Adipose tissue (tissue), 3 donors: ENCODE measurements around the gene MRGPRX1. TPM values are rescaled to one million over a fixed set of nuclear protein-coding genes. Genes with fewer than 3 reads are reported as not detected.
"Not testable (repeated sequence)": the region's sequence is repeated elsewhere in the genome, so short reads cannot be mapped to it uniquely, and the experiment has no call there.

Experiments used
- H3K27ac ChIP-seq: one replicate; pipeline ENCODE4 v1.5.1; 2013; ENCODE audit warnings: low read depth, low read length
- WGBS, 3 donors: extraction: QIAGEN DNeasy Blood & Tissue Kit; methylation state at CpG; one replicate each; pipeline ENCODE4 v1.1.7; 2013; 5-methylcytosine and 5-hydroxymethylcytosine counted together
- polyA plus RNA-seq, 3 donors: library from polyadenylated mRNA; stranded (reverse); fragments of 200-250 nt; gene quantifications; one replicate each; pipeline ENCODE4 v1.2.3, GENCODE V29; 2013
- donor health status: healthy with polysubstance abuse.
- donor health status: Bipolar disorder and iron deficiency.
- donor health status: healthy.

MRGPRX1 gene
- not detected for polyA plus RNA-seq

DNA sequence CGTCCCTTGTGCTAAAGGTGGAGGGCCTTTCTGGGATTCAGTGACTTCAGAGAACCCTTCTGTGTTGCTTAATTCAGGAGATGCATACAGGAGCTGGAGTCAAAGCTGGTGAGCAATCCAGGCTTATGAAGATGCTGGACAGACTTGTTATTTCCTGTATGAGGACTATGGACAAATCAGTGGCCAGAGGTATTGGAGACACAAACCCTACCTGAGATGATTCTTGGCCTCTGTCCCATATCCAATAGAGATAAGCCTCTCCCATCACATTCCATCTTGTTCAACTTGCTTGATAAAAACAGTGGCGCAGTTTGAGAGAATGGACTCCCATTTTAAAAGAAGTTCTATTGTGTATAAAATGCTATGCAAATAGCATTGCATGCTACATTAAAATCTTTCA is at the start of gene MRGPRX1:
Gene MRGPRX1, minus strand, starts transcription at position 101 of the 400 bp plus-strand sequence. CDS start 4,630 bp downstream, outside the sequence.
- 76 to 84% (median 77%) methylated on average over 2 of the region's 2 CpGs for WGBS, 3 donors
- H3K27ac ChIP-seq: no peak within 1 kb of the TSS

DNA sequence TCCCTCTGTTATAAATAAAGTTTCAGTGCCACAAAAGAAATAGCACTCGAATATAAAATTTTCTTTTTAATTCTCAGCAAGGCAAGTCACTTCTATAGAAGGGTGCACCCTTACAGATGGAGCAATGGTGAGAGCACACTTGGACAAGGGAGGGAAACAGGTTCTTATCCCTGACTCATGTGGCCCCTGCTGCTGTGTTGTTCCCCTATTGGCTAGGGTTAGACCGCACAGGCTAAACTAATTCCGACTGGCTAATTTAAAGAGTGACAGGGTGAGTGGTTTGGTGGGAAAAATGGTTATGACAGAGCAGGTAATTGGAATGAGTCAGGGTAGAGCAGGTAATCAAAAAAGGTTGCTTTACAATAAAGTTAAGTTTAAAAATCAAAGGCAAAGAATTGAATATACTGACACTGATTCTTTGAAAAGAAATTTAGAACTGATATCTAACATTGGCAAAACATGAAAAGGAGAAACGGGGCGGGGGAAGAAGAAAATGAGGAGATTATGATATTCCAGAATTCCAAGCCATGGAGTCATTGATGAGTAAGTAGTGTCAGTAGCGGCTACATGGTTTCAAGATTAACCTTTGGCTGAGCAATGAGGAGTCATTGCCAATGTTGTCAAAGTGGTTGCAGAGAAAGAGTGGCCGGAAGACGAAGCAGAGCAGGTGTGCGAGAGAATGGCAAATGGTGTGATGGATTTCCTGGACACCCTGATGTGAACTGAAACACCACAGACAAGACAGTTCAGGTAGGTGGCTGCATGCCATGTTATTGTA is 48.4 kb upstream of the MRGPRX1 start:
- 72 to 88% (median 86%) methylated on average over 9 of the region's 9 CpGs for WGBS, 3 donors
- H3K27ac ChIP-seq: no peak overlapping the region

DNA sequence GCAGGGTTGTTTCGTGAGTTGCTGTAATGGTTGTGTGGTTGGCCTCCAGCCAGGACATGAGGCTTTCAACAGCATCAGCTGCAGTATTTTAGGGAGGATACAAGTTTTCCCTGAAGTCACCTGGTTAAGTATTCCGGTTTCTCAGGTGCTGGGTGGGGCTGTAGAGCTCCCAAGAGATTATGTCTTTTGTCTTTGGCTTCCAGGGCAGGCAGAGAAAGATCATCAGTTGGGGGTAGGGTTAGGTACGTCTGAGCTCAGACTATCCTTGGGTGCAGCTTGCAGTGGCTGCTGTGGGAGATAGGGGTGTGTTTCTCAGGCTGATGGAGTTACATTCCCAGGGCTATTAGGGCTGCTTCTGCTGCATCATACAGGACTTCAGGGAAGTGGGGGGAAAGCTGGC is 47.5 kb upstream of the MRGPRX1 start:
- no peak overlapping the region for H3K27ac ChIP-seq
- 27 to 41% (median 33%) methylated on average over 3 of the region's 3 CpGs for WGBS, 3 donors

DNA sequence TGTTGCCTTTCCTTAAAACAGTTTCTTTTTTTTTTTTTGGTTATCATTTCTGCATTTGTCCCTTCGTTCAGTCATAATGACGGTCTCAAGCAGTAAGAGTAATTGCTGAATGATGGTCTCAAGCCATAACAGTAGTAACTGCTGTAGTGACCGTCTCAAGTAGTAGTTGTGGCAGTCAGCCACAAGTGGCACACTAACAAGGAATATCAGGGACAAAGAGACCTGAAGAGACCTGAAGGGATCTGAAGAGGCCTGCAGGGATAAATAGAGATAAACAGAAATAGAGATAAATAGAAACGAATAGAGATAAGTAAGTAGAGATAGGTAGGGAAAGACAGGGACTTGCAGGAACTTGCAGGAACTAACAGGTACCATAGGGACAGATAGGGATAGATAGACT is 42.7 kb upstream of the MRGPRX1 start:
- 50 to 82% (median 79%) methylated on average over 4 of the region's 4 CpGs for WGBS, 3 donors
- no peak overlapping the region for H3K27ac ChIP-seq

DNA sequence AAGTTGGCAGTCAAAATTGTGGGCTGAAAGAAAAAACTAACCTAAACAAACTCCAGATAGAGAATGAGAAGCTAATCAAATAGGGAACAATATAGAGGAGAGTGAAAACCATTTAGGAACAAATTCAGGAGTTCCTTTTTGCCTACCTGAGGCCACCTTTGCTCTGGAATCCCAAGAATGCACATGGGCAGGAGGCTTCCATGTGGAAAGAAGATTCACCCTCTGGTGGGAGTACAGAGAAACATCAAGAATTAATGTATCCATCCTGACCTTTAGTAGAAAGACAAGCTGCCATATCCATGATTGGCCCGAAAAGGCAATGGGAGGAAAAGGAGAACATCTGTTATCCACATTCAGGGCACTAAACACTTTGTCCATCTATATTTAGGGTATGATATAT is 35.0 kb upstream of the MRGPRX1 start:
- no peak overlapping the region for H3K27ac ChIP-seq
- 66 to 87% (median 71%) methylated on average over 1 of the region's 1 CpG for WGBS, 3 donors

DNA sequence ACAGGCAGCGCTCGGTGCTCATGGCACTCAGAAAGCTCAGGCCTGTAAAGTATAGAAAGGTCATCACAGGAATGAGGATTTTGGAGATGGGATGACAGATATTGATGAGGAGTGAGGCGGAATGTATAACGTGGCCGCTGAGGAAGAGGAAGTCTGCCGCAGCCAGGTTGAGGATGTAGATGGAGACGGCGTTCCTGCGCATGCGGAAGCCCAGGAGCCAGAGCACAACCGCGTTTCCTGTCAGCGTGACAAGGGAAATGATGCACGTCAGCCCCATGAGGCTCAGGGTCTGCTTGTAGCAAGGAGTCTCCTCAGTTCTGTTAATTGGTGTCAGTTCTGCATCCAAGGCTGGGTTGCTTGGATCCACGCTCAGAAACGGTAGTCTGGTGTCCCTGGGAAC is 33.1 kb upstream of the MRGPRX1 start:
- H3K27ac ChIP-seq: no peak overlapping the region
- 76 to 89% (median 77%) methylated on average over 16 of the region's 16 CpGs for WGBS, 3 donors

DNA sequence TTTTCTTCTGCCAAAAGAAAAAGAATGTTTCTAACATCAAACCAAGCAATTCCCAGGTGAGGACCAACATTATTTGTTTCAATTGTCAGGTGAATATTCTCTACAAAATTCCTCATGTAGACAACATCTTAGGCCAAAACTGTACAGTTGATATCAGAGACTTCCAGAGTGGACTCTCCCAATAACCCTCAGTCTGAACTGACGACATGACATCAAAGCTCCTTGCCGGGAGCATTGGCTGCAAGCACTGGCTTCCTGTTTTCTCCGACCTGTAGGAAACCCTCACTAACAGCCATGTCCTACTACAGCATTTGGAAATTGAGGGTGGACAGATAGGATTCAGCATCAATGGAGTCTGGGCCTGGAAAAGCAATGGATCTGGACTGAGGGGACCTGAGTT is 30.5 kb upstream of the MRGPRX1 start:
- 37 to 61% (median 41%) methylated on average over 3 of the region's 3 CpGs for WGBS, 3 donors
- H3K27ac ChIP-seq: no peak overlapping the region

DNA sequence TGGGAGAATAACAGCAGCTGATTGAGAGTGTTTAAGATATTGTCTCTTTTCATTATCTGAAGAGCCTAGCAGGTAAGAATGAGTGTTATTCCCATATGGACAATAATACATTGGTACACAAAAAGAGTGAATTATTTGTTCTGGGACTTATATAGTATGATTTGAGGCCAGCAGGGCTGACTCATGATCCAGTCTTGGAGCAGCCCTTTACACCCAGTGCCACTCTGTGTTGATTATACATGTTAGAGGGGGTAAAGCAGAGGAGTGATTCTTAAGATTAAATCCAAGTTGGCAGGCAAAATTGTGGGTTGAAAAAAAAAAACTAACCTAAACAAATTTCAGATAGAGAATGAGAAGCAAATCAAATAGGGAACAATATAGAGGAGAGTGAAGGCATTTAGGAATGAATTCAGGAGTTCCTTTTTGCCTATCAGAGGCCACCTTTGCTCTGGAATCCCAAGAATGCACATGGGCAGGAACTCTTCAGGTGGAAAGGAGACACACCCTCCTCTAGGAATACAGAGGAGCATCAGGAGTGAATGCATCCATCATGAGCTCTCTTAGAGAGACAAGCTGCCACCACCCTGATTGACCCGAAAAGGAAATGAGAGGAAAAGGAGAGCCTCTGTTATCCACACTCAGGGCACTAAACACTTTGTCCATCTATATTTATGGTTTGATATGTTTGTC is 19.2 kb upstream of the MRGPRX1 start:
- 28 to 83% (median 62%) methylated on average over 1 of the region's 1 CpG for WGBS, 3 donors
- H3K27ac ChIP-seq: no peak overlapping the region

DNA sequence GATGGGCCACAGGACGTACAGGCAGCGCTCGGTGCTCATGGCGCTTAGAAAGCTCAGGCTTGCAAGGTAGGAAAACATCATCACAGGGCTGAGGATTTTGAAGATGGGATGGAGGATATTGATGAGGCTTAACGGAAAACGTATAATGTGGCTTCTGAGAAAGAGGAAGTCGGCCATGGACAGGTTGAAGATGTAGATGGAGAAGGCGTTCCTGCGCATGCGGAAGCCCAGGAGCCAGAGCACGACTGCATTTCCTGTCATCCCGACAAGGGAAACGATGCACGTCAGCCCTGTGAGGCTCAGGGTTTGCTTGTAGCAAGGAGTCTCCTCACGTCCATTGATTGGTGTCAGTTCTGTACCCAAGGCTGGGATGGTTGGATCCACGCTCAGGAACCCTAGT is 17.4 kb upstream of the MRGPRX1 start:
- no peak overlapping the region for H3K27ac ChIP-seq
- WGBS, 3 donors: 84 to 89% (median 89%) methylated on average over 16 of the region's 16 CpGs

DNA sequence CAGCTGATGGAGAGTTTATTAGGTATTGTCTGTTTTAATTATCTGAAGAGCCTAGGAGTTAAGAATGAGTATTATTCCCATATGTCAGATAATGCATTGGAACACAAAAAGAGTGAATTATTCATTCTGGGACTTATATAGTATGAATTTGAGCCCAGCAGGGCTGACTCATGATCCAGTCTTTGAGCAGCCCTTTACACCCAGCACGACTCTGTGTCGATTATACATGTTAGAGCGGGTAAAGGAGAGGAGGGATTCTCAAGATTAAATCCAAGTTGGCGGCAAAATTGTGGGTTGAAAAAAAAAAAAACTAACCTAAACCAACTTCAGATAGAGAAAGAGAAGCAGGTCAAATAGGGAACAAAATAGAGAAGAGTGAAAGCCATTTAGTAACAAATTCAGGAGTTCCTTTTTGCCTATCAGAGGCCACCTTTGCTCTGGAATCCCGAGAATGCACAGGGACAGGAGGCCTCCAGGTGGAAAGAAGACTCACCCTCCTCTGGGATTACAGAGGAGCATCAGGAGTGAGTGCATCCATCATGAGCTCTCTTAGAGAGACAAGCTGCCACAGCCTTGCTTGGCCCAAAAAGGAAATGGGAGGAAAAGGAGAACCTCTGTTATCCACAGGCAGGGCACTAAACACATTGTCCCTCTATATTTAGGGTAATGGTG is 3.1 kb downstream of the MRGPRX1 start:
- H3K27ac ChIP-seq: no peak overlapping the region
- 68 to 74% (median 74%) methylated on average over 5 of the region's 5 CpGs for WGBS, 3 donors

DNA sequence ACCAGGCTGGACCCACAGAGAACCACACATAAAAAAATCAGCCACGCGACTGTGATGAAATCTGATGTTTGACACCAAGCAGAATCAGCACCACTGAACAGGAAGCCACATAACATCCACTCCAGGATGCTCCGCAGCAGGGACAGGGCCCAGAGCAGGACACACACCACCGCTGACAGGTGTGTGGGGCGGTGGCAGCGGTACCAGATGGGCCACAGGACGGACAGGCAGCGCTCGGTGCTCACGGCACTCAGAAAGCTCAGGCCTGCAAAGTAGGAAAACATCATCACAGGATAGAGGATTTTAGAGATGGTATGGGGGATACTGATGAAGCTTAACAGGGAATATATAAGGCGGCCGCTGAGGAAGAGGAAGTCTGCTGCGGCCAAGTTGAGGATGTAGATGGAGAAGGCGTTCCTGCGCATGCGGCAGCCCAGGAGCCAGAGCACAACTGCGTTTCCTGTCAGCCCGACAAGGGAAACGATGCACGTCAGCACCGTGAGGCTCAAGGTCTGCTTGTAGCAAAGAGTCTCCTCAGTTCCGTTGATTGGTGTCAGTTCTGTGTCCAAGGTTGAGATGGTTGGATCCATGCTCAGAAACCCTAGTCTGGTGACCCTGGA is 4.9 kb downstream of the MRGPRX1 start:
- H3K27ac ChIP-seq: no peak overlapping the region
- WGBS, 3 donors: 75 to 84% (median 75%) methylated on average over 22 of the region's 22 CpGs

DNA sequence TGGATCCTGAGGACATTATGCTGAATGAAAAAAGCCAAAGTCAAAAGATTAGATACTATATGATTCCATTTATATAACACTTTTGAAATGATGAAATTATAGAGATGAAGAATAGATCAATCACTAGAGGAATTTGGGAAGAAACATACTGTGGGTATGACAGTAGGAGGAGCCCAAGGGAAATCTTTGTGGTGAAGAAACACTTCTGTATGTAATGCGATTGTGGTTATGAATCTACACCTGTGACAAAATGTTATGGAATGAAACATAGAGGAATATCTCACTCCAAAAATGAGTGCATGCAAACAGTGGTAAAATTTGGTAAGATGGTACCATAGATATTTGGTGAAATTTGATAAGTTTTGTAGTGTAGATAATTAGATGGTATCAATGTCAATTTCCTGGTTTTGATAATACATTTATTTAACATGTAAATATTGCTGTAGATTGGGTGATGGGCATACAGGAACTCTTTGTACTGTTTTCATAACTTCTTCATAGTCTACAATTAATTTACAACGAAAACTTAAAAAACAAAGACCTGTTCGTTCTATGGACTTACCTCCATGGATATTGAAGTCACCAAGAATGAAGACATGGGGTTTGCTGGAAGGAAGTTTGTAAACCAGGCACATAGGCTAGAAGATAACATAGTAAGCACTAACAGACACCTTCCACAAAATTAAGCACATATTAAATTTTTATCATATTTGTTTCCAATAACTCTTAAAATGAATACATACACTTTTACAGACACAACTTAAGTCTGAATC is 11.5 kb downstream of the MRGPRX1 start:
- H3K27ac ChIP-seq: no peak overlapping the region
- 89 to 96% (median 90%) methylated on average over 3 of the region's 3 CpGs for WGBS, 3 donors

DNA sequence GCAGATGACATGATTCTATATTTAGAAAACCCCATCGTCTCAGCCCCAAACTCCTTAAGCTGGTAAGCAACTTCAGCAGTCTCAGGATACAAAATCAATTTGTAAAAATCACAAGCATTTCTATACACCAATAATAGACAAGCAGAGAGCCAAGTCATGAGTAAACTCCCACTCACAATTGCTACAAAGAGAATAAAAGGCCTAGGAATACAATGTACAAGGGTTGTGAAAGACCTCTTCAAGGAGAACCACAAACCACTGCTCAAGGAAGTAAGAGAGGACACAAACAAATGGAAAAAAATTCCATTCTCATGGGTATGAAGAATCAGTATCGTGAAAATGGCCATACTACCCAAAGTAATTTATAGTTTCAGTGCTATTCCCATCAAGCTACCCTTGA is 13.8 kb downstream of the MRGPRX1 start:
- not testable (repeated sequence) for H3K27ac ChIP-seq
- 59 to 73% (median 61%) methylated on average over 2 of the region's 2 CpGs for WGBS, 3 donors

DNA sequence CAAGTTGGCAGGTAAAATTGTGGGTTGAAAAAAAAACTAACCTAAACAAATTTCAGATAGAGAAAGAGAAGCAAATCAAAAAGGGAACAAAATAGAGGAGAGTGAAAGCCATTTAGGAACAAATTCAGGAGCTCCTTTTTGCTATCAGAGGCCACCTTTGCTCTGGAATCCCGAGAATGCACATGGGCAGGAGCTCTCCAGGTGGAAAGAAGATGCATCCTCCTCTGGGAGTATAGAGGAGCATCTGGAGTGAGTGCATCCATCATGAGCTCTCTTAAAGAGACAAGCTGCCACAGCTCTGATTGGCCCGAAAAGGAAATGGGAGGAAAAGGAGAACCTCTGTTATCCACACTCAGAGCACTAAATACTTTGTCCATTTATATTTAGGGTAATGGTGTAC is 26.3 kb downstream of the MRGPRX1 start:
- H3K27ac ChIP-seq: no peak overlapping the region
- 48 to 61% (median 51%) methylated on average over 2 of the region's 2 CpGs for WGBS, 3 donors

DNA sequence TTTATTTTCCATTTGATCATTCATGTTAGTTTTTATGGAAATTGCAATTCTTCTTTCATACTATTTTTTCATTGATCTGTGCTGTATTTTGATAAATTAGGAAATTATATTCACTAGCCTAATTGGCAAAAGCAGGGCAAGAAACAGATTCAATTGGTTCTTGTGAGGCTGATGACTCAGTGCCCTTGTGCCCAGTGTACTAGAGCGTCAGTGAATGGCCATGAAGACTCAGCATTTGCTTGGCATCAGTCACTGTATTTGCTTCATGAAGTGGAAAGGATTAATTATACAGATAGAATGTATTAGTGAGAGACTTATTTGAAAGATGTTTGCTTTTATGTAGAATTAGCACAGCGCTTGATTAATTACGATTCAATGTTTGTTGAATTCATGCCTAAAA is 31.8 kb downstream of the MRGPRX1 start:
- 82 to 92% (median 92%) methylated on average over 3 of the region's 3 CpGs for WGBS, 3 donors
- H3K27ac ChIP-seq: no peak overlapping the region

DNA sequence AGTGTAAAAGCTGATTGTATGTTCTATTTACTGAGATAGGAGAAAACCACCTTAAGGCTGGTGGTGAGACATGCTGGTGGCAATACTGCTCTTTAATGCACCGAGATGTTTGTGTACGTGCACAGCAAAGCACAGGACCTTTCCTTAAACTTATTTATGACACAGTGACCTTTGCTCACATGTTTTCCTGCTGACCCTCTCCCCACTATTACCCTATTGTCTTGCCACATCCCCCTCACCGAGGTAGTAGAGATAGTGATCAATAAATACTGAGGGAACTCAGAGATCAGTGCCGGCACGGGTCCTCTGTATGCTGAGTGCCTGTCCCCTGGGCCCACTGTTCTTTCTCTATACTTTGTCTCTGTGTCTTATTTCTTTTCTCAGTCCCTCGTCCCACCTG is 38.6 kb downstream of the MRGPRX1 start:
- H3K27ac ChIP-seq: not testable (repeated sequence)
- 13 to 24% (median 13%) methylated on average over 6 of the region's 6 CpGs for WGBS, 3 donors

DNA sequence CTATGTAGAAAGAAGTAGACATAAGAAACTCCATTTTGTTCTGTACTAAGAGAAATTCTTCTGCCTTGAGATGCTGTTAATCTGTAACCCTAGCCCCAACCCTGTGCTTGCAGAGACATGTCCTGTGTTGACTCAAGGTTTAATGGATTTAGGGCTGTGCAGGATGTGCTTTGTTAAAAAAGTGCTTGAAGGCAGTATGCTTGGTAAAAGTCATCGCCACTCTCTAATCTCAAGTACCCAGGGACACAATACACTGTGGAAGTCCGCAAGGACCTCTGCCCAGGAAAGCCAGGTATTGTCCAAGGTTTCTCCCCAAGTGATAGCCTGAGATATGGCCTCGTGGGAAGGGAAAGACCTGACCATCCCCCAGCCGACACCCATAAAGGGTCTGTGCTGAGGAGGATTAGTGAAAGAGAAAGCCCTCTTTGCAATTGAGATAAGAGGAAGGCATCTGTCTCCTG is 39.0 kb downstream of the MRGPRX1 start:
- WGBS, 3 donors: 12 to 35% (median 30%) methylated on average over 4 of the region's 4 CpGs

DNA sequence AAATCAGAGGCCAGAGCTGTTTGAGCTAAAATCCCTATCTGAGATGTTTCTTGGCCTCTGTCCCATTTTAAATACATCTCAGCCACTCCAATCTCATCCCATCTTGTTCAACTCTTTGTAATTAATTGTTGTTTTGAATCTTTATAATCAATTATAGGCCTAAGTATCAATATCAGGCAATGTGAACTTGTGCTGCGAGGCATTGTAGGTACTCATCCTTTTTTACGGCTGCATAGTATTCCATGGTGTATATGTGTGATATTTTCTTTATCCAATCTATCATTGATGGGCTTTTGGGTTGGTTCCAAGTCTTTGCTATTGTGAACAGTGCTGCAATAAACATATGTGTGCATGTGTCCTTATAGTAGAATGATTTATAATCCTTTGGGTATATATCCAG is 47.5 kb downstream of the MRGPRX1 start:
- WGBS, 3 donors: 94 to 97% (median 97%) methylated on average over 2 of the region's 2 CpGs
- H3K27ac ChIP-seq: not testable (repeated sequence)

More for the DNA sequence above, 39.0 kb downstream of the MRGPRX1 start:
- not testable (repeated sequence) for H3K27ac ChIP-seq
